Kidney (tissue), 14 donors: Measurements from ENCODE around the gene BST1. TPM values are rescaled to one million over a fixed set of nuclear protein-coding genes. Genes with fewer than 3 reads are reported as not detected.

ENCODE experiments used
- DNase-seq, 5 donors: peaks; one replicate each; pipeline ENCODE4 v3.0.0-alpha.2; 2013 to 2020
- FAIRE-seq: peaks from 2 replicates; lab custom pipeline; 2012; peaks lifted over from hg19 to GRCh38; lab: Jason Lieb, UNC
- H3K27ac ChIP-seq, 2 donors: one replicate each; pipeline ENCODE4 v1.7.0; 2013; ENCODE audit warnings: low read depth in 2 of 2, low read length in 2 of 2, inconsistent platforms in 1 of 2
- H3K27me3 ChIP-seq: one replicate; pipeline ENCODE4 v1.7.1; 2013; ENCODE audit warnings: low read length, inconsistent platforms; ENCODE audit not compliant: control insufficient read depth, insufficient read depth
- H3K36me3 ChIP-seq, 3 donors: one replicate each; pipeline versions ENCODE4 v1.7.0 to v1.7.1; 2013; ENCODE audit warnings: low read length in 3 of 3, control low read depth in 1 of 3, inconsistent platforms in 1 of 3; ENCODE audit not compliant: insufficient read depth in 3 of 3, control insufficient read depth in 2 of 3
- H3K4me1 ChIP-seq, 3 donors: one replicate each; pipeline versions ENCODE4 v1.7.0 to v1.7.1; 2013; ENCODE audit warnings: low read length in 3 of 3, inconsistent platforms in 1 of 3, low read depth in 1 of 3; ENCODE audit not compliant: control insufficient read depth in 2 of 3, insufficient read depth in 2 of 3
- H3K4me3 ChIP-seq, 3 donors: one replicate each; pipeline versions ENCODE4 v1.7.0 to v1.8.1; 2013; ENCODE audit warnings: low read length in 3 of 3, control low read depth in 1 of 3, inconsistent platforms in 1 of 3
- H3K9ac ChIP-seq, 3 donors: one replicate each; pipeline versions ENCODE4 v1.7.0 to v1.7.1; 2013; ENCODE audit warnings: low read length in 3 of 3, control low read depth in 1 of 3, inconsistent platforms in 1 of 3
- H3K9me3 ChIP-seq, 3 donors: one replicate each; pipeline versions ENCODE4 v1.7.0 to v1.7.1; 2013; ENCODE audit warnings: low read length in 3 of 3, control low read depth in 1 of 3, inconsistent platforms in 1 of 3; ENCODE audit not compliant: control insufficient read depth in 2 of 3, insufficient read depth in 1 of 3
- CTCF ChIP-seq: IDR thresholded peaks from 3 replicates; pipeline ENCODE4 v1.5.1; 2012; ENCODE audit warnings: mild to moderate bottlenecking, moderate library complexity, borderline replicate concordance; ENCODE audit not compliant: insufficient read depth; ENCODE audit errors: extremely low read depth
- intact Hi-C: fragments of 100-400 bp; cut with DNase I; formaldehyde crosslinking; loops from one replicate; pipeline ENCODE4 v1.11.1; 2022
- polyA plus RNA-seq: library from polyadenylated mRNA; stranded (reverse); fragments of 350-450 nt; fragmentation: Illumina TruSeq; extraction: RNeasy Lipid Tissue Mini Kit (QIAGEN cat#74804); gene quantifications from one replicate; pipeline ENCODE4 v1.2.3, GENCODE V29; 2014; ENCODE audit warnings: low read depth, low replicate concordance; ENCODE audit not compliant: insufficient read depth
- total RNA-seq: library from RNA; stranded (reverse); fragmentation: NEBNext Ultra II Directional; extraction: Animal tissue kit (Norgen Biotek cat#: 25700); gene quantifications from one replicate; pipeline ENCODE4 v1.2.1, GENCODE V29; 2021
- donor health status: control.
- donor health status: control.
- donor health status: control.
- donor health status: control.
- donor health status: control.
- donor health status: DM: yes; HTN: yes; CAD: no.
- donor health status: Normal renal cell carcinoma (clear cell type).

Gene BST1
- total and polyA plus RNA-seq, 2 donors from 2014 or later = 5.3 to 19.0 TPM

- FAIRE-seq (no peak), DNase-seq (peak; percentile 99 to 100 (median 100))
- peak within 1 kb of the TSS; percentile 97 to 98 for H3K27ac ChIP-seq
- peak within 1 kb of the TSS; percentile 93 to 96 (median 93) for H3K4me3 ChIP-seq
- H3K27me3 ChIP-seq = no peaks in the 10 kb centered on the region
- H3K36me3 ChIP-seq = peaks cover 0 to 5% (median 3%) of the 10 kb centered on the region in 3 donors
- no peaks in the 10 kb centered on the region for H3K9me3 ChIP-seq
- TF ChIP-seq CTCF = no peak
- peaks cover 0 to 10% (median 7%) of the 10 kb centered on the region in 3 donors for H3K4me1 ChIP-seq
- intact Hi-C loops = no loop called here
- peak within 1 kb of the TSS; percentile 95 to 98 (median 96) for H3K9ac ChIP-seq
Observed at GRCh38 chr4:15681372-15682241, 21.3 kb upstream of the BST1 start, which contains the start of gene FAM200B. TSS of gene FAM200B (plus strand) at chr4:15681827. CDS start at chr4:15686978, 5,151 bp downstream.

DNA sequence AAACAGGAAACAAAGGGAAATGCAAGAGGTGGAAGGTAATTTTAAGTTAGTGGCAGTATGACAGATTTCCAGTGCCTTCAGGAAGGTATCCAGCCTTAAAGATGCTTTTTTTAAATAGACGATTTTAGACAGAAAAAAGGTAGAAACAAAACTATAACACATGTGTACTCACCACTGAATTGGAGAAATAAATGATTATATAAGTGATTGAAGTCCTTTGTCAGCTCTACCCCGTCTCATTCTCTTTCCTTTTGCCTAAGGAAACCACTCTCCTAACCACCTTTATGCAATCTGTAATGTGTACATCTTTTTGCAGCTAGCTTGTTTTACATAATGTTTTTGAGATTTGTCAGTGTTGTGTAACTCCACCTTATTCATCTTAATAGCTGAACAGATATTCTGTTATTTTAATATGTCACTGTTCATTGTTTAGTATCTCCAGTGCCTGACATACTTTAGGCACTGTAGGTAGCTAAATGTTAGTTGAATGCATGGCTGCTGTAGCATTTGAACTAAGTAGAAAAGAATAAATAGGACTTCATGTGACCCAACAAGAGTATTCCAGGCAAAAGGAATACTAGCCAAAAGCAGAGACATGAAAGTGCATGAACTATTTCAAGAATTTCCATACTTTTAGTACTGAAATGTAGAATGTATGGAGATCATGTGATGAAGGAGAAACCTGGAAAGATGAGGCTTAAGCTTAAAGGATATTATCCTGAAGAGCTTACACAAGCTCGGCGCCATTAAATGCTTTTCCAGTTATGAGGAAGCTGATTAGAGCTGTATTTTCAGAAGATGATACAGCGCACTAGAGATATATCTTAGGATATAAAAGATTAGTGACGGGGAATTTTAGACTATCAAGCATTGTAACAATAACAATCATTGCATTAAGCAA is 20.4 kb upstream of the BST1 start:
- no peaks in the 10 kb centered on the region for H3K27me3 ChIP-seq
- no peaks in the 10 kb centered on the region for H3K9me3 ChIP-seq
- intact Hi-C loops = no loop called here
- peak overlapping the region; percentile 93 to 96 (median 93) for H3K4me3 ChIP-seq
- FAIRE-seq = no peak
- peak in 2 of 5 donors; percentile 31 to 44 for DNase-seq
- peak overlapping the region; percentile 97 to 98 for H3K27ac ChIP-seq
- H3K36me3 ChIP-seq = peaks cover 0 to 11% (median 3%) of the 10 kb centered on the region in 3 donors
- no peak for TF ChIP-seq CTCF
- peaks cover 0 to 10% (median 7%) of the 10 kb centered on the region in 3 donors for H3K4me1 ChIP-seq
- peak overlapping the region; percentile 95 to 98 (median 96) for H3K9ac ChIP-seq

GRCh38 chr4:15683143-15683495 is 19.7 kb upstream of the BST1 start:
- H3K9me3 ChIP-seq = no peaks in the 10 kb centered on the region
- H3K9ac ChIP-seq = peak overlapping the region in 2 of 3 donors; percentile 4 to 98
- peaks cover 0 to 10% (median 7%) of the 10 kb centered on the region in 3 donors for H3K4me1 ChIP-seq
- peak overlapping the region in 2 of 3 donors; percentile 93 to 96 for H3K4me3 ChIP-seq
- FAIRE-seq (no peak), DNase-seq (no peak)
- intact Hi-C loops = no loop called here
- TF ChIP-seq CTCF = no peak
- peaks cover 0 to 11% (median 3%) of the 10 kb centered on the region in 3 donors for H3K36me3 ChIP-seq
- no peaks in the 10 kb centered on the region for H3K27me3 ChIP-seq
- no peak overlapping the region for H3K27ac ChIP-seq
